Neural progenitor cell (in vitro differentiated cells): ENCODE measurements around the gene NELL2. TPM values are rescaled to one million over a fixed set of nuclear protein-coding genes. Genes with fewer than 3 reads are reported as not detected.

Experiments
- DNase-seq: peaks from one replicate; pipeline ENCODE4 v3.0.0-alpha.2; 2016; ENCODE audit warnings: low spot score
- H2AFZ ChIP-seq: fragments of 200-600 bp; sonication (generic); replicated peaks from 2 replicates; pipeline ENCODE4 v1.6.1; 2016; ENCODE audit warnings: antibody characterized with exemption
- H3F3A ChIP-seq: fragments of 200-600 bp; sonication (generic); 2 replicates; pipeline ENCODE4 v1.6.1; 2016; ENCODE audit warnings: antibody characterized with exemption, low read depth
- H3K27ac ChIP-seq: fragments of 200-600 bp; sonication (generic); 2 replicates; pipeline ENCODE4 v1.5.1; 2016; ENCODE audit warnings: mild to moderate bottlenecking
- H3K27me3 ChIP-seq: fragments of 200-600 bp; sonication (generic); 2 replicates; pipeline ENCODE4 v1.6.1; 2016; ENCODE audit warnings: mild to moderate bottlenecking, moderate library complexity
- H3K36me3 ChIP-seq: fragments of 200-600 bp; sonication (generic); 2 replicates; pipeline ENCODE4 v1.5.1; 2016
- H3K4me1 ChIP-seq: fragments of 200-600 bp; sonication (generic); 2 replicates; pipeline ENCODE4 v1.6.1; 2016; ENCODE audit warnings: mixed run types
- H3K4me2 ChIP-seq: fragments of 200-600 bp; sonication (generic); 2 replicates; pipeline ENCODE4 v1.6.1; 2016
- H3K4me3 ChIP-seq: fragments of 200-600 bp; sonication (generic); 2 replicates; pipeline ENCODE4 v1.5.1; 2016
- H3K79me2 ChIP-seq: fragments of 200-600 bp; sonication (generic); 2 replicates; pipeline ENCODE4 v1.6.1; 2016; ENCODE audit warnings: low read depth
- H3K9ac ChIP-seq: fragments of 200-600 bp; sonication (generic); 2 replicates; pipeline ENCODE4 v1.6.1; 2016
- H3K9me3 ChIP-seq: fragments of 200-600 bp; sonication (generic); 2 replicates; pipeline ENCODE4 v1.5.1; 2016; ENCODE audit warnings: low read depth
- H4K20me1 ChIP-seq: fragments of 200-600 bp; sonication (generic); 2 replicates; pipeline ENCODE4 v1.6.1; 2016; ENCODE audit warnings: low read depth
- H3K27ac Mint-ChIP-seq: 3 replicates; pipeline ENCODE4 v1.8.0; 2021; ENCODE audit warnings: mixed read lengths
- H3K27me3 Mint-ChIP-seq: 2 replicates; pipeline ENCODE4 v1.8.0; 2022; ENCODE audit warnings: low read depth, mild to moderate bottlenecking, inconsistent platforms, moderate library complexity, mixed read lengths; ENCODE audit not compliant: insufficient read depth
- H3K36me3 Mint-ChIP-seq: 3 replicates; pipeline ENCODE4 v1.8.0; 2021; ENCODE audit warnings: mixed read lengths
- H3K4me1 Mint-ChIP-seq: 3 replicates; pipeline ENCODE4 v1.8.0; 2021; ENCODE audit warnings: mixed read lengths
- H3K4me3 Mint-ChIP-seq: 3 replicates; pipeline ENCODE4 v1.8.0; 2021; ENCODE audit warnings: mild to moderate bottlenecking, moderate library complexity, mixed read lengths
- H3K9me3 Mint-ChIP-seq: 3 replicates; pipeline ENCODE4 v1.8.0; 2020; ENCODE audit warnings: mixed read lengths
- CTCF ChIP-seq: fragments of 200-600 bp; sonication (generic); IDR thresholded peaks from 2 replicates; pipeline ENCODE4 v1.5.1; 2017; ENCODE audit warnings: antibody characterized with exemption, mild to moderate bottlenecking
- EZH2 ChIP-seq: fragments of 200-600 bp; sonication (generic); IDR thresholded peaks from 2 replicates; pipeline ENCODE4 v1.6.1; 2017; ENCODE audit warnings: antibody characterized with exemption, mild to moderate bottlenecking, moderate library complexity
- EZH2phosphoT487 ChIP-seq: fragments of 200-600 bp; sonication (generic); IDR thresholded peaks from 2 replicates; pipeline ENCODE4 v1.6.1; 2017; ENCODE audit warnings: antibody characterized with exemption
- total RNA-seq: library from RNA; depleted of rRNA; stranded (reverse); fragments of >200 nt; gene quantifications from 2 replicates; pipeline ENCODE4 v1.2.3, GENCODE V29; 2015; ENCODE audit warnings: low replicate concordance

NELL2 gene
- total RNA-seq, 1 donor from 2014 or later = 398 TPM

- Histone ChIP-seq H3K9ac (no peak overlapping the region), H3K9me3 (no peaks in the 10 kb centered on the region), H4K20me1 (no peaks in the 10 kb centered on the region), H3K27me3 (no peaks in the 10 kb centered on the region), H2AFZ (no peak overlapping the region), H3K4me1 (peaks cover 15% of the 10 kb centered on the region), H3K4me3 (no peak overlapping the region), H3K36me3 (peaks cover 13% of the 10 kb centered on the region), H3F3A (peaks cover 9% of the 10 kb centered on the region), H3K27ac (no peak overlapping the region), H3K79me2 (no peaks in the 10 kb centered on the region), H3K4me2 (no peak overlapping the region)
- Mint-ChIP-seq H3K9me3 (peaks cover 7% of the 10 kb centered on the region), H3K4me3 (no peak overlapping the region), H3K27me3 (peaks cover 3% of the 10 kb centered on the region), H3K36me3 (peaks cover 50% of the 10 kb centered on the region), H3K27ac (no peak overlapping the region), H3K4me1 (peaks cover 13% of the 10 kb centered on the region)
- DNase-seq = no peak
- TF ChIP-seq EZH2 (no peak), EZH2phosphoT487 (no peak), CTCF (no peak)
Observed at GRCh38 chr12:44611538-44611937, 264.6 kb downstream of the NELL2 start.

- Mint-ChIP-seq H3K27ac (peak overlapping the region; percentile 97), H3K9me3 (peaks cover 2% of the 10 kb centered on the region), H3K4me1 (peaks cover 38% of the 10 kb centered on the region), H3K36me3 (peaks cover 53% of the 10 kb centered on the region), H3K4me3 (peak overlapping the region; percentile 2), H3K27me3 (no peaks in the 10 kb centered on the region)
- Histone ChIP-seq H3K9ac (no peak overlapping the region), H3K4me1 (peaks cover 62% of the 10 kb centered on the region), H3K79me2 (no peaks in the 10 kb centered on the region), H3F3A (peaks cover 28% of the 10 kb centered on the region), H3K4me3 (peak overlapping the region; percentile 22), H3K27ac (peak overlapping the region; percentile 95), H4K20me1 (no peaks in the 10 kb centered on the region), H3K36me3 (peaks cover 8% of the 10 kb centered on the region), H3K9me3 (no peaks in the 10 kb centered on the region), H2AFZ (no peak overlapping the region), H3K27me3 (no peaks in the 10 kb centered on the region), H3K4me2 (peak overlapping the region; percentile 67)
- peak; percentile 79 for DNase-seq
- TF ChIP-seq CTCF (no peak), EZH2 (no peak), EZH2phosphoT487 (no peak)
Observed at GRCh38 chr12:44603701-44604100, 272.4 kb downstream of the NELL2 start.

GRCh38 chr12:44592626-44593025 lies 283.5 kb downstream of the NELL2 start:
- H3K4me2 ChIP-seq = no peak overlapping the region
- no peak overlapping the region for H3K27ac Mint-ChIP-seq
- DNase-seq = no peak
- no peak overlapping the region for H3K4me3 Mint-ChIP-seq
- no peaks in the 10 kb centered on the region for H3F3A ChIP-seq
- TF ChIP-seq EZH2 = no peak
- TF ChIP-seq CTCF = no peak
- TF ChIP-seq EZH2phosphoT487 = no peak
- H3K4me3 ChIP-seq = no peak overlapping the region
- no peak overlapping the region for H3K9ac ChIP-seq
- peaks cover 15% of the 10 kb centered on the region for H3K4me1 ChIP-seq
- H3K9me3 Mint-ChIP-seq = no peaks in the 10 kb centered on the region
- H3K9me3 ChIP-seq = no peaks in the 10 kb centered on the region
- no peaks in the 10 kb centered on the region for H3K79me2 ChIP-seq
- H2AFZ ChIP-seq = no peak overlapping the region
- H3K4me1 Mint-ChIP-seq = peaks cover 4% of the 10 kb centered on the region
- H3K36me3 Mint-ChIP-seq = peaks cover 13% of the 10 kb centered on the region
- no peaks in the 10 kb centered on the region for H4K20me1 ChIP-seq
- no peaks in the 10 kb centered on the region for H3K27me3 ChIP-seq
- no peaks in the 10 kb centered on the region for H3K36me3 ChIP-seq
- no peak overlapping the region for H3K27ac ChIP-seq
- peaks cover 4% of the 10 kb centered on the region for H3K27me3 Mint-ChIP-seq
